Naive thymus-derived CD4-positive, alpha-beta T cell (primary cell): ENCODE data around the gene GAMT. TPM values are rescaled to one million over a fixed set of nuclear protein-coding genes. Genes with fewer than 3 reads are reported as not detected.

Source experiments
- polyA plus RNA-seq, 2 donors: library from polyadenylated mRNA; unstranded; fragments of 300-500 nt; fragmentation: Illumina TruSeq; gene quantifications; one replicate each; pipeline ENCODE4 v1.2.3, GENCODE V29; 2021
- total RNA-seq, 6 experiments: library from RNA in 5 of 6; stranded (reverse) in 5 of 6; gene quantifications; 1 replicate in 5 of 6; 2 replicates in 1 of 6; pipeline ENCODE4 v1.2.3 and lab custom pipeline; 2021 to 2026

The GAMT gene
- total and polyA plus RNA-seq, 7 experiments from 2014 or later: 10.9 to 32.3 (median 22.8) TPM

Other genes starting within 250 kb of the GAMT start
- gene SBNO2, start 227.3 kb downstream of the GAMT start, total RNA-seq: 100 to 1,000 TPM in 3 of 5 experiments, 10 to 100 TPM in 2; 88.6 to 137 (median 104) TPM
- gene SBNO2, start 227.3 kb downstream of the GAMT start, polyA plus RNA-seq: 1 to 10 TPM; 1.7 to 2.6 TPM
- 10 to 100 TPM; 67.7 to 91.3 (median 71.6) TPM for gene STK11, start 195.8 kb downstream of the GAMT start, total RNA-seq
- 10 to 100 TPM; 13.9 to 28.9 TPM for gene STK11, start 195.8 kb downstream of the GAMT start, polyA plus RNA-seq
- under 1 TPM in 2 of 5 experiments, not detected in 3; 0.15 to 0.27 TPM for gene CBARP, start 163.5 kb downstream of the GAMT start, total RNA-seq
- gene CBARP, start 163.5 kb downstream of the GAMT start, polyA plus RNA-seq: not detected
- gene ATP5F1D, start 159.8 kb downstream of the GAMT start, total RNA-seq: 100 to 1,000 TPM in 3 of 5 experiments, 10 to 100 TPM in 2; 90.6 to 178 (median 102) TPM
- gene ATP5F1D, start 159.8 kb downstream of the GAMT start, polyA plus RNA-seq: 100 to 1,000 TPM; 209 to 302 TPM
- 100 to 1,000 TPM in 2 of 5 experiments, 10 to 100 TPM in 3; 22.6 to 310 (median 78.1) TPM for gene MIDN, start 153.0 kb downstream of the GAMT start, total RNA-seq
- gene MIDN, start 153.0 kb downstream of the GAMT start, polyA plus RNA-seq: 1 to 10 TPM; 1.4 to 3.6 TPM
- gene CIRBP, start 132.2 kb downstream of the GAMT start, total RNA-seq: 100 to 1,000 TPM; 237 to 629 (median 524) TPM
- gene CIRBP, start 132.2 kb downstream of the GAMT start, polyA plus RNA-seq: 100 to 1,000 TPM; 233 to 247 TPM
- gene FAM174C, start 126.0 kb downstream of the GAMT start, total RNA-seq: 10 to 100 TPM; 31.7 to 57.3 (median 47.7) TPM
- 10 to 100 TPM; 75.0 to 78.8 TPM for gene FAM174C, start 126.0 kb downstream of the GAMT start, polyA plus RNA-seq
- not detected for gene EFNA2, start 115.7 kb downstream of the GAMT start, total RNA-seq
- gene EFNA2, start 115.7 kb downstream of the GAMT start, polyA plus RNA-seq: not detected
- gene NDUFS7, start 17.6 kb downstream of the GAMT start, total RNA-seq: 100 to 1,000 TPM in 1 of 5 experiments, 10 to 100 TPM in 4; 48.4 to 101 (median 68.0) TPM
- gene NDUFS7, start 17.6 kb downstream of the GAMT start, polyA plus RNA-seq: 100 to 1,000 TPM; 182 to 232 TPM
- 100 to 1,000 TPM; 129 to 227 (median 144) TPM for gene DAZAP1, start 6.0 kb upstream of the GAMT start, total RNA-seq
- 1 to 10 TPM; 5.0 to 5.7 TPM for gene DAZAP1, start 6.0 kb upstream of the GAMT start, polyA plus RNA-seq
- 1,000 to 10,000 TPM; 1,300 to 2,097 (median 2,012) TPM for gene RPS15, start 36.9 kb upstream of the GAMT start, total RNA-seq
- gene RPS15, start 36.9 kb upstream of the GAMT start, polyA plus RNA-seq: 1,000 to 10,000 TPM; 3,657 to 3,761 TPM
- under 1 TPM; 0.05 to 0.24 (median 0.10) TPM for gene APC2, start 48.6 kb upstream of the GAMT start, total RNA-seq
- gene APC2, start 48.6 kb upstream of the GAMT start, polyA plus RNA-seq: under 1 TPM; 0.01 to 0.05 TPM
- 10 to 100 TPM; 24.2 to 64.5 (median 44.6) TPM for gene C19orf25, start 77.7 kb upstream of the GAMT start, total RNA-seq
- 10 to 100 TPM; 43.6 to 69.8 TPM for gene C19orf25, start 77.7 kb upstream of the GAMT start, polyA plus RNA-seq
- gene PCSK4, start 88.8 kb upstream of the GAMT start, total RNA-seq: 10 to 100 TPM in 1 of 5 experiments, 1 to 10 TPM in 3, under 1 TPM in 1; 0.87 to 10.8 (median 7.8) TPM
- gene PCSK4, start 88.8 kb upstream of the GAMT start, polyA plus RNA-seq: under 1 TPM; 0.64 to 0.72 TPM
- 1 to 10 TPM; 1.6 to 5.3 (median 4.4) TPM for gene REEP6, start 89.6 kb upstream of the GAMT start, total RNA-seq
- 1 to 10 TPM; 5.6 to 7.2 TPM for gene REEP6, start 89.6 kb upstream of the GAMT start, polyA plus RNA-seq
- gene ADAMTSL5, start 111.5 kb upstream of the GAMT start, total RNA-seq: 1 to 10 TPM; 3.6 to 9.9 (median 6.0) TPM
- 1 to 10 TPM; 4.3 to 4.8 TPM for gene ADAMTSL5, start 111.5 kb upstream of the GAMT start, polyA plus RNA-seq
- gene PLK5, start 122.5 kb upstream of the GAMT start, total RNA-seq: not detected
- gene PLK5, start 122.5 kb upstream of the GAMT start, polyA plus RNA-seq: not detected
- gene MEX3D, start 166.8 kb upstream of the GAMT start, total RNA-seq: 1 to 10 TPM; 2.1 to 8.3 (median 2.3) TPM
- gene MEX3D, start 166.8 kb upstream of the GAMT start, polyA plus RNA-seq: not detected
- gene MBD3, start 191.3 kb upstream of the GAMT start, total RNA-seq: 10 to 100 TPM; 50.1 to 87.8 (median 64.6) TPM
- 10 to 100 TPM in 1 of 2 donors, 1 to 10 TPM in 1; 9.1 to 23.1 TPM for gene MBD3, start 191.3 kb upstream of the GAMT start, polyA plus RNA-seq
- 100 to 1,000 TPM in 4 of 5 experiments, 10 to 100 TPM in 1; 94.3 to 170 (median 123) TPM for gene UQCR11, start 203.9 kb upstream of the GAMT start, total RNA-seq
- gene UQCR11, start 203.9 kb upstream of the GAMT start, polyA plus RNA-seq: 100 to 1,000 TPM; 292 to 606 TPM